GM12872 (cell line): ENCODE measurements around the gene TMEM60.

Source experiments
- TF ChIP-seq, protein P1 (sequence below): IDR thresholded peaks from 3 replicates; pipeline ENCODE4 v1.5.1; 2011; ENCODE audit warnings: low read depth, mild to moderate bottlenecking, low read length, moderate library complexity; ENCODE audit not compliant: insufficient read depth

The TMEM60 gene

GRCh38 chr7:77833136-77833535 lies 34.9 kb upstream of the TMEM60 start:
- TF ChIP-seq, protein P1, sequence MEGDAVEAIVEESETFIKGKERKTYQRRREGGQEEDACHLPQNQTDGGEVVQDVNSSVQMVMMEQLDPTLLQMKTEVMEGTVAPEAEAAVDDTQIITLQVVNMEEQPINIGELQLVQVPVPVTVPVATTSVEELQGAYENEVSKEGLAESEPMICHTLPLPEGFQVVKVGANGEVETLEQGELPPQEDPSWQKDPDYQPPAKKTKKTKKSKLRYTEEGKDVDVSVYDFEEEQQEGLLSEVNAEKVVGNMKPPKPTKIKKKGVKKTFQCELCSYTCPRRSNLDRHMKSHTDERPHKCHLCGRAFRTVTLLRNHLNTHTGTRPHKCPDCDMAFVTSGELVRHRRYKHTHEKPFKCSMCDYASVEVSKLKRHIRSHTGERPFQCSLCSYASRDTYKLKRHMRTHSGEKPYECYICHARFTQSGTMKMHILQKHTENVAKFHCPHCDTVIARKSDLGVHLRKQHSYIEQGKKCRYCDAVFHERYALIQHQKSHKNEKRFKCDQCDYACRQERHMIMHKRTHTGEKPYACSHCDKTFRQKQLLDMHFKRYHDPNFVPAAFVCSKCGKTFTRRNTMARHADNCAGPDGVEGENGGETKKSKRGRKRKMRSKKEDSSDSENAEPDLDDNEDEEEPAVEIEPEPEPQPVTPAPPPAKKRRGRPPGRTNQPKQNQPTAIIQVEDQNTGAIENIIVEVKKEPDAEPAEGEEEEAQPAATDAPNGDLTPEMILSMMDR: no peak

DNA sequence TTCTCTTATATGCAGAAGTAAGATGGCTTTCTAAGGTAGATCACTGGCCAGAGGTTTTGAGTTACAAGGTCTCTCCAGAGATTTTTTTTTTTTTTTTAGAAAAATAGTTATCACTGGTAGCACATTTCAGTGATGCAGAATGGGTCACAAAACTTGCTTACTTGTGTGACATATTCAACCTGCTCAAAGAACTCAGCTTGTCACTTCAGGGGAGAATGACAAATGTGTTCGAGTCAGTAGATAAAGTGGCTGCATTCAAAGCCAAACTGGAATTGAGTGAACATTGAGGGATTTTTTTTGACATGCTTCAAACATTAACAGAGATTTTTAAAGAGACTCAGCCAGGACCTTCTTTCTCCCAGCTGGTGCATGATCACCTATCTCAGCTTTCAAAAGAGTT lies 33.7 kb upstream of the TMEM60 start:
- TF ChIP-seq, protein P1: no peak

DNA sequence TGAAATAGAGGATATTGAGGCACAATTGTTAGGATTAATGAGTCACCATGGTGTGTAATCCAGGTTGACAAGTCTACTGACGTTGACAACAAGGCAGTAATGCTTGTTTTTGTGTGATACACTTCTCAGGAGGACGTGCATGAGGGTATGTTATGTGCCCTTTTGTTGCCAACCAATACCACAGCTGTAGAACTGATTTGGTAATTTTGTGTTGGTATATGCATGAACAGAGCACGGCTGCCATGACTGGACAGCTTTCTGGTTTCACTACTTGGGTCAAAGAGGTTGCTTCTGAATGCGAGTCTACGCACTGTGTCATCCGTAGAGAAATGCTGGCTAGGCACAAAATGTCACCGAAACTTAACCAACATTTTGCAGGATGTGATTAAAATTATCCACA lies 33.2 kb upstream of the TMEM60 start:
- TF ChIP-seq, protein P1: no peak

- TF ChIP-seq, protein P1: no peak
Measured at GRCh38 chr7:77830649-77831355, 32.6 kb upstream of the TMEM60 start.

- TF ChIP-seq, protein P1: no peak
Measured at GRCh38 chr7:77827999-77828398, 29.8 kb upstream of the TMEM60 start.

- TF ChIP-seq, protein P1: no peak
Measured at GRCh38 chr7:77826300-77826699, 28.1 kb upstream of the TMEM60 start.

DNA sequence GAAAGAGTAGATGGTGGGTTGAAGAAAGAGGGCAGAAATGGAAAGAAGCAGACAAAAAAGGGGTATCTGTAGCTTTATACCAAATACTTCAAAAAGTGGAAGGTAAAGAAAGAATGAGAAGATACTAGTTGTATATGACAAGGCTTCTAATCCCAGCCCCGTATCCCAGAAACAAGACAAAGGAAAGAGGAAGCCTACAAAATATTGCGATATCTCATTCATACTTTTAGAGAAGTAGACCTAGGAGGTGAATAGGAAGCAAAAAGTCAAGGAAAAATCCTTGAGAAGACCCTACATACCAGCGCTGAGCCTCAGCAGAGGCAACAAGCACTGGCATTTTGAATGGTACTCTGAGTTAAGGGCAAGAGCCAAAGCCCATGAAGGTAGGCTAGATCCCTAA lies 26.9 kb upstream of the TMEM60 start:
- TF ChIP-seq, protein P1: no peak
